ENCODE data around the gene ZNF783.

The ZNF783 gene

GRCh38 chr7:149280661-149281507 lies 18.9 kb downstream of the ZNF783 start:
- no peak overlapping the region for H3K4me3 Mint-ChIP-seq
- H3K36me3 Mint-ChIP-seq = peaks cover 22% of the 10 kb centered on the region

DNA sequence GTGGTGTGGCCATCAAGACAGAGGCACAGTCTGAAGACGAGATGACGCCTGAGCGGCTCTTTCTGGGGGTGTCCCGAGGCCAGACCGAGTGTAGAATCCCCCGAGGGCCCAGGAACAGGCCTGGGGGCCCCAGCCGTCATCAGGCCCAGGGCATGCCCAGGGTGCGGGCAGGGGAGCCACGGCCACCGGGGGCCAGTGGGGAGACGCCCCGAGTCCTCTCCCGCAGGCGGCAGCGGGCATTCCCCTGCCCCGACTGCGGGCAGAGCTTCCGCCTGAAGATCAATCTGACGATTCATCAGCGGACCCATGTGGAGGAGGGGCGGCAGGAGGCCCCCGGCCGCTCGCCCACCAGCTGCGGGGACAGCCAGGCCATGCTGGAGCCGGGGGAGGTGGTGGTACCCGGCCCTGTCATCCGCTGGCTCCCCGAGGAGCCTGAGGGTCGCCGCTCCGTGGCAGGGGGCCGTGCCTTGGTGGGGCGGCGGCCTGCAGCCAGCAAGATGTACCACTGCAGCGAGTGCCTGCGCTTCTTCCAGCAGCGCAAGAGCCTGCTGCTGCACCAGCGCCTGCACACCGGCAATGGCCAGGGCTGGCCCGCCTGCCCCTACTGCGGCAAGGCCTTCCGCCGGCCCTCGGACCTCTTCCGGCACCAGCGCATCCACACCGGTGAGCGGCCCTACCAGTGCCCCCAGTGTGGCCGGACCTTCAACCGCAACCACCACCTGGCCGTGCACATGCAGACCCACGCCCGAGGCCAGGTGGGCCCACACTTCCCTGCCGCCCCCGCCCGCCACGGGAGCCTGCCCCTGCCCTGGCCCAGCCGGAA lies 19.7 kb downstream of the ZNF783 start:
- H3K27ac Mint-ChIP-seq = no peak overlapping the region
- ATAC-seq (ENCODE audit: low read depth) (no peak), DNase-seq (ENCODE audit: low spot score in 2 of 2) (no peak)

More at GRCh38 chr7:149280661-149281507, 18.9 kb downstream of the ZNF783 start:
- Mint-ChIP-seq H3K9me3 (no peaks in the 10 kb centered on the region), H3K27me3 (no peaks in the 10 kb centered on the region), H3K27ac (no peak overlapping the region), H3K4me1 (peaks cover 15% of the 10 kb centered on the region)
- ATAC-seq (ENCODE audit: low read depth) (no peak), DNase-seq (ENCODE audit: low spot score in 2 of 2) (no peak)

DNA sequence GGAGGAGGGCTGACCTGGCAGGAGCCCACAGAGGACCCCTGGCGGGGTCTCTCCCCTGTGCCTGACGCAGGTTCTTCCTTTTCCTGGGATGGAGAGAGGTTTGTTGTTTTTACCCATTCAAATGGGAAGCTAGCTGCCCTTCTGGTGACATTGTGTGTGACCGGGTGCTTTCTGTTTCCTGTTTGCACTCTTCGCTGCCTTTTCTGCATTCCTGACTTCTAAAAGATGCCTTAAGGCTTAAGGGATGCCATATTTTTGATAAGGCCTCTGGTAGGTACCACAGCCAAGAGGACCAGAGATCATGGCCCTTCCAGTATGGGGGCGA lies 20.3 kb downstream of the ZNF783 start:
- Mint-ChIP-seq H3K36me3 (peaks cover 16% of the 10 kb centered on the region), H3K9me3 (no peaks in the 10 kb centered on the region), H3K4me1 (peaks cover 17% of the 10 kb centered on the region), H3K27ac (no peak overlapping the region), H3K27me3 (no peaks in the 10 kb centered on the region), H3K4me3 (no peak overlapping the region)
- ATAC-seq (ENCODE audit: low read depth) (no peak), DNase-seq (ENCODE audit: low spot score in 2 of 2) (no peak)

More for the DNA sequence above, 19.7 kb downstream of the ZNF783 start:
- Mint-ChIP-seq H3K36me3 (peaks cover 19% of the 10 kb centered on the region), H3K4me3 (no peak overlapping the region), H3K9me3 (no peaks in the 10 kb centered on the region), H3K27me3 (no peaks in the 10 kb centered on the region), H3K4me1 (peaks cover 16% of the 10 kb centered on the region)

GRCh38 chr7:149283321-149283720 lies 21.3 kb downstream of the ZNF783 start:
- H3K36me3 Mint-ChIP-seq = peaks cover 17% of the 10 kb centered on the region
- H3K27me3 Mint-ChIP-seq = no peaks in the 10 kb centered on the region
- H3K27ac Mint-ChIP-seq = peak overlapping the region; percentile 28
- peaks cover 17% of the 10 kb centered on the region for H3K4me1 Mint-ChIP-seq
- no peaks in the 10 kb centered on the region for H3K9me3 Mint-ChIP-seq
- no peak for DNase-seq (ENCODE audit: low spot score in 2 of 2)
- H3K4me3 Mint-ChIP-seq = no peak overlapping the region
- ATAC-seq (ENCODE audit: low read depth) = no peak

DNA sequence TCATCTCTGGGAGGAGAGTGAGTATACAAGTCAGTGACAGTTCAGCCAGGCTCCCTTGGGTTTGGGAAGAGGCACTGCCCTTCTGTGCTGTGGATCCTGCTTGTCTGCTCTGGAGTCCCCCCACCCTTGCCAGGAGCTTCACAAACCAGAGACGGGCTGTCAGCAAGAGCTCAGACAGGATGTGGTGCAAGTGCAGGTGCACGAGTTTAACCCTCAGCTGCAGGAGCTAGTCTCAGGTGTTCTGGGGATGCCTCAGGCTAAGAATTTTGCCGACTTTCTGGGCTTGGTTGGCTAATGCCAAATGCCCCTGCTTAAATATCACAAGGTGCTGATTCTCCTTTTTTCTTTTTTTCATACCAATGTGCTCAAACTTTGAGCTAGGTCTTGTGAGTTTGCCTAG lies 22.3 kb downstream of the ZNF783 start:
- Mint-ChIP-seq H3K27me3 (no peaks in the 10 kb centered on the region), H3K4me3 (peak overlapping the region; percentile 85), H3K4me1 (peaks cover 17% of the 10 kb centered on the region), H3K27ac (peak overlapping the region; percentile 84), H3K9me3 (no peaks in the 10 kb centered on the region), H3K36me3 (peaks cover 10% of the 10 kb centered on the region)
- DNase-seq (ENCODE audit: low spot score in 2 of 2) (peak in 1 of 2 donors; percentile 20), ATAC-seq (ENCODE audit: low read depth) (no peak)

GRCh38 chr7:149284850-149285585 lies 23.0 kb downstream of the ZNF783 start:
- Mint-ChIP-seq H3K27ac (peak overlapping the region; percentile 84), H3K36me3 (peaks cover 8% of the 10 kb centered on the region), H3K4me1 (peaks cover 15% of the 10 kb centered on the region), H3K9me3 (no peaks in the 10 kb centered on the region), H3K4me3 (peak overlapping the region; percentile 85), H3K27me3 (no peaks in the 10 kb centered on the region)
- peak; percentile 95 for ATAC-seq (ENCODE audit: low read depth)
- peak; percentile 95 to 97 for DNase-seq (ENCODE audit: low spot score in 2 of 2)

- ATAC-seq (ENCODE audit: low read depth) = no peak
- peak overlapping the region; percentile 49 for H3K27ac Mint-ChIP-seq
- H3K4me3 Mint-ChIP-seq = peak overlapping the region; percentile 85
- DNase-seq (ENCODE audit: low spot score in 2 of 2) = no peak
- no peaks in the 10 kb centered on the region for H3K27me3 Mint-ChIP-seq
- no peaks in the 10 kb centered on the region for H3K9me3 Mint-ChIP-seq
- H3K4me1 Mint-ChIP-seq = peaks cover 15% of the 10 kb centered on the region
- peaks cover 8% of the 10 kb centered on the region for H3K36me3 Mint-ChIP-seq
These were observed 23.6 kb downstream of the ZNF783 start for GRCh38 chr7:149285603-149286002.

GRCh38 chr7:149286811-149287400 lies 24.9 kb downstream of the ZNF783 start:
- DNase-seq (ENCODE audit: low spot score in 2 of 2) (no peak), ATAC-seq (ENCODE audit: low read depth) (no peak)
- peaks cover 15% of the 10 kb centered on the region for H3K4me1 Mint-ChIP-seq
- H3K4me3 Mint-ChIP-seq = no peak overlapping the region
- no peaks in the 10 kb centered on the region for H3K9me3 Mint-ChIP-seq
- no peak overlapping the region for H3K27ac Mint-ChIP-seq
- no peaks in the 10 kb centered on the region for H3K27me3 Mint-ChIP-seq
- peaks cover 8% of the 10 kb centered on the region for H3K36me3 Mint-ChIP-seq

DNA sequence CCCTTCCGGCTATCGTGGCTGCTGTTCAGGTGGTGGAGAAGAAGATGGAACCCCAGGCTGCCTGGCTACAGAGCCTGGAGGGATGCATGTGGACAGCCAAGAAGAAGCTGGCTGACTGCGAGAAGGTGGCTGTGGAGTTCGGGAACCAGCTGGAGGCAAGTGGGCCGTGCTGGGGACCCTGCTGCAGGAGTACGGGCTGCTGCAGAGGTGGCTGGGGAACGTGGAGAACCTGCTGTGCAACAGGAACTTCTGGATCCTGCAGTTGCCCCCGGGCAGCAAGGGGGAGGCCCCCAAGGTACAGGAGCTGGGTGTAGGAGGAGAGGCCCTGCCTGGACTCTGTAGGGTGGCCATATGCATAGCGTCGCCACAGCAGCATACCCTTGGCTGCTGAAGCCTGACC lies 25.6 kb downstream of the ZNF783 start:
- peaks cover 15% of the 10 kb centered on the region for H3K4me1 Mint-ChIP-seq
- no peaks in the 10 kb centered on the region for H3K27me3 Mint-ChIP-seq
- H3K4me3 Mint-ChIP-seq = no peak overlapping the region
- peaks cover 6% of the 10 kb centered on the region for H3K36me3 Mint-ChIP-seq
- DNase-seq (ENCODE audit: low spot score in 2 of 2) (no peak), ATAC-seq (ENCODE audit: low read depth) (no peak)
- H3K27ac Mint-ChIP-seq = no peak overlapping the region
- no peaks in the 10 kb centered on the region for H3K9me3 Mint-ChIP-seq

GRCh38 chr7:149289262-149289661 lies 27.3 kb downstream of the ZNF783 start:
- no peak for ATAC-seq (ENCODE audit: low read depth)
- DNase-seq (ENCODE audit: low spot score in 2 of 2) = no peak
- H3K4me1 Mint-ChIP-seq = peaks cover 12% of the 10 kb centered on the region
- H3K4me3 Mint-ChIP-seq = no peak overlapping the region
- H3K27ac Mint-ChIP-seq = no peak overlapping the region
- no peaks in the 10 kb centered on the region for H3K9me3 Mint-ChIP-seq
- H3K36me3 Mint-ChIP-seq = peaks cover 9% of the 10 kb centered on the region
- no peaks in the 10 kb centered on the region for H3K27me3 Mint-ChIP-seq

GRCh38 chr7:149289856-149290255 lies 27.9 kb downstream of the ZNF783 start:
- Mint-ChIP-seq H3K36me3 (peaks cover 12% of the 10 kb centered on the region), H3K4me1 (peaks cover 9% of the 10 kb centered on the region), H3K9me3 (no peaks in the 10 kb centered on the region), H3K4me3 (no peak overlapping the region), H3K27me3 (no peaks in the 10 kb centered on the region), H3K27ac (no peak overlapping the region)
- DNase-seq (ENCODE audit: low spot score in 2 of 2) (no peak), ATAC-seq (ENCODE audit: low read depth) (no peak)

- ATAC-seq (ENCODE audit: low read depth) (no peak), DNase-seq (ENCODE audit: low spot score in 2 of 2) (no peak)
- Mint-ChIP-seq H3K4me1 (peaks cover 2% of the 10 kb centered on the region), H3K4me3 (no peak overlapping the region), H3K9me3 (no peaks in the 10 kb centered on the region), H3K27me3 (no peaks in the 10 kb centered on the region), H3K36me3 (peaks cover 14% of the 10 kb centered on the region), H3K27ac (no peak overlapping the region)
These were observed 29.2 kb downstream of the ZNF783 start for GRCh38 chr7:149291036-149291780.

DNA sequence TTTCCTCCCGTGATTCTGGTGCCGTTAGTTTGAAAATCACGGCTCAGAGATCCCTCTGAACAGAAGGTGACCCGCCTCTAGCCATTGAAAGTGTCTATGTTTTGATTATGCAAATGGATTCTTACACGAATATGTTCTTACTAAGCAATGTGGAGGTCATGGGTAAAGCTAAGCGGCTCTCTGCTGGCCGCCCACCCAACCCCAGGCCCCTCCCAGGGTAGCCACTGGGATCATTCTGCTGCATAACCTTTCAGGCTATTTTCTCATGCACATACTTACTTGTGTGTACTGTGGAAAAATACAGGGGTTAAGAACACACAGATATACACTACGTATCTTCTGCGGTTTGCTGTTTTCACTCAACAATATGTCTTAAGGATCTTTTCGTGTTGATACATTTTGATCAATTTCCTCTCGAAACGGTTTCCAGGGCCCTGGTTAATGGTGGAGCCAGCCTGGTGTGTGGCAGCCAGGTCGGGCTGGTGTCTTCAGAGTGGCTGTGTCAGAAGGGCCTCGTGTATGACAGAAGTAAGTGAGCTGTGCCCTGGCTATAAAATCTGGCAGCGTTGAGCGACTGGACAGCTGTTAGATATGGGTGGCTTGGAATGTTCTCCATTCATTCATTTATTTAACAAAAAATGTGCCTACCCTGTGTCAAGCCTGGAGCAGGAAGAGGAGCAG lies 29.9 kb downstream of the ZNF783 start:
- H3K36me3 Mint-ChIP-seq = peaks cover 14% of the 10 kb centered on the region
- DNase-seq (ENCODE audit: low spot score in 2 of 2) = no peak
- no peak overlapping the region for H3K27ac Mint-ChIP-seq
- ATAC-seq (ENCODE audit: low read depth) = no peak
- no peaks in the 10 kb centered on the region for H3K9me3 Mint-ChIP-seq
- H3K4me3 Mint-ChIP-seq = no peak overlapping the region
- no peaks in the 10 kb centered on the region for H3K27me3 Mint-ChIP-seq
- H3K4me1 Mint-ChIP-seq = peaks cover 1% of the 10 kb centered on the region
